ENCODE measurements around the gene GXYLT1. TPM values are rescaled to one million over a fixed set of nuclear protein-coding genes. Genes with fewer than 3 reads are reported as not detected.

Gene GXYLT1
- total and polyA plus RNA-seq, 9 of the 15 experiments (the other 6 are each of a cell fraction or from before 2014, with no cell fraction given): 1.4 to 9.3 (median 5.5) TPM

GRCh38 chr12:42145197-42145549, 499 bp upstream of the GXYLT1 start (continued):
- no peak for TF ChIP-seq USF2 (CRISPR knock-in tag; IDR thresholded peaks at IDR 0.05)
- peak in 1 of 2 experiments; percentile 32 for TF ChIP-seq E2F6 (IDR thresholded peaks at IDR 0.05; ENCODE audit: borderline replicate concordance in 1 of 2, extremely low read depth in 1 of 2, insufficient read depth in 1 of 2, insufficient read length in 1 of 2, low read depth in 1 of 2, low read length in 1 of 2, poor library complexity in 1 of 2, severe bottlenecking in 1 of 2)
- TF ChIP-seq EP400 (IDR thresholded peaks at IDR 0.05): 0 out of 2 replicates have a peak, but pooled peaks have one; percentile 8
- 0 out of 4 replicates have a peak, but pooled peaks of 1 of the 2 experiments have one; percentile 7 for TF ChIP-seq ZMIZ1 (IDR thresholded peaks at IDR 0.05; ENCODE audit: low read depth in 2 of 2, low read length in 2 of 2)
- TF ChIP-seq KLF10 (CRISPR knock-in tag; IDR thresholded peaks at IDR 0.05): no peak
- TF ChIP-seq ATF6 (CRISPR knock-in tag; IDR thresholded peaks at IDR 0.05): 0 out of 2 replicates have a peak, but pooled peaks have one; percentile 12
